ENCODE data around the gene AICDA. TPM values are rescaled to one million over a fixed set of nuclear protein-coding genes. Genes with fewer than 3 reads are reported as not detected.

AICDA gene
- total RNA-seq, 1 experiment from 2014 or later = not detected

DNA sequence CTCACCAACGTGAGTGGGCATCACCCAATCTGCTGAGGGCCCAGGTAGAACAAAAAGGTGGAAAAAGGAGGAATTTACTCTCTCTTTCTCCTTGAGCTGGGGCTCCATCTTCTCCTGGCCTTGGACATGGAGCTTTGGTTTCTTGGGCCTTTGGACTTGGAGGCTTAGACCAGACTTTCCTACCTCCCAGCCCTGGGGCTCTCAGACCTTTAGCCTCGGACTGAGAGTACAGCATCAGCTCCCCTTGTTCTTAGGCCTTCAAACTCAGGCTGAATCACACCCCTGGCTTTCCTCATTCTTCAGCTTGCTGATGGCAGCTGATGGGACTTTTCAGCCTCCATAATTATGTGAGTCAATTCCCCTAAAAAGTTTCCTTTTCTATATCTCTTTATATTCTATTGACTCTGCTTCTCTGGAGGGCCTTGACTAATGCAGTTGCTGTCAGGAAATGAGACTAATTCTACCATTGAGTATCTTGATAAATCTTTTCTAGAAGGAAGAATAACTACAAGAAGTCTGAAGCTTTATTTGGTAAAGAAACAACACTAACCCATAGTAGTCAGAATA, 56.0 kb downstream of the AICDA start:
- Histone ChIP-seq H3K27ac (ENCODE audit: low read depth, low read length) (no peak overlapping the region), H3K4me1 (ENCODE audit: control insufficient read depth in 1 of 2, insufficient read depth in 2 of 2, low read length in 2 of 2) (peaks cover 0 to 7% of the 10 kb centered on the region in 2 experiments; a peak in 2 of 4 replicates), H3K9me3 (ENCODE audit: control insufficient read depth in 1 of 2, insufficient read depth in 1 of 2, low read depth in 1 of 2, low read length in 2 of 2) (no peaks in the 10 kb centered on the region), H3K4me3 (replicated peaks in 1 of 2; ENCODE audit: low read depth in 1 of 2, low read length in 2 of 2) (no peak overlapping the region), H3K27me3 (ENCODE audit: insufficient read depth, low read length) (no peaks in the 10 kb centered on the region), H3K79me2 (ENCODE audit: insufficient read depth, low read length) (no peaks in the 10 kb centered on the region), H3K9me2 (ENCODE audit: insufficient read depth) (no peaks in the 10 kb centered on the region), H4K20me1 (ENCODE audit: insufficient read depth) (no peaks in the 10 kb centered on the region), H2AFZ (ENCODE audit: low read depth, low read length, poor library complexity, severe bottlenecking) (no peak overlapping the region), H3K4me2 (ENCODE audit: low read length) (no peak overlapping the region), H3K9ac (ENCODE audit: low read length) (no peak overlapping the region), H3K36me3 (ENCODE audit: control insufficient read depth in 1 of 2, insufficient read depth in 2 of 2, low read length in 2 of 2) (no peaks in the 10 kb centered on the region)
- POLR2A ChIA-PET = no interaction called here
- BruUV-seq (replicated peaks) = no TSS peak
- CTCF ChIA-PET = interaction anchor here (1.6 kb wide), 1 partner anchor 12 kb away, joined by 6 read pairs; no protein-coding TSS in a partner anchor
- intact Hi-C loops (cut with micrococcal nuclease) = no loop called here
- ATAC-seq = no peak
- RAD21 ChIA-PET (ENCODE audit: low non-redundant PET in 1 of 2, low total read pairs in 2 of 2, uncharacterized antibody in 2 of 2, unreplicated experiment in 2 of 2) = no interaction called here
- no peak for TF ChIP-seq FOSL1 (IDR thresholded peaks at IDR 0.05; ENCODE audit: low read depth)
- TF ChIP-seq, protein P1, sequence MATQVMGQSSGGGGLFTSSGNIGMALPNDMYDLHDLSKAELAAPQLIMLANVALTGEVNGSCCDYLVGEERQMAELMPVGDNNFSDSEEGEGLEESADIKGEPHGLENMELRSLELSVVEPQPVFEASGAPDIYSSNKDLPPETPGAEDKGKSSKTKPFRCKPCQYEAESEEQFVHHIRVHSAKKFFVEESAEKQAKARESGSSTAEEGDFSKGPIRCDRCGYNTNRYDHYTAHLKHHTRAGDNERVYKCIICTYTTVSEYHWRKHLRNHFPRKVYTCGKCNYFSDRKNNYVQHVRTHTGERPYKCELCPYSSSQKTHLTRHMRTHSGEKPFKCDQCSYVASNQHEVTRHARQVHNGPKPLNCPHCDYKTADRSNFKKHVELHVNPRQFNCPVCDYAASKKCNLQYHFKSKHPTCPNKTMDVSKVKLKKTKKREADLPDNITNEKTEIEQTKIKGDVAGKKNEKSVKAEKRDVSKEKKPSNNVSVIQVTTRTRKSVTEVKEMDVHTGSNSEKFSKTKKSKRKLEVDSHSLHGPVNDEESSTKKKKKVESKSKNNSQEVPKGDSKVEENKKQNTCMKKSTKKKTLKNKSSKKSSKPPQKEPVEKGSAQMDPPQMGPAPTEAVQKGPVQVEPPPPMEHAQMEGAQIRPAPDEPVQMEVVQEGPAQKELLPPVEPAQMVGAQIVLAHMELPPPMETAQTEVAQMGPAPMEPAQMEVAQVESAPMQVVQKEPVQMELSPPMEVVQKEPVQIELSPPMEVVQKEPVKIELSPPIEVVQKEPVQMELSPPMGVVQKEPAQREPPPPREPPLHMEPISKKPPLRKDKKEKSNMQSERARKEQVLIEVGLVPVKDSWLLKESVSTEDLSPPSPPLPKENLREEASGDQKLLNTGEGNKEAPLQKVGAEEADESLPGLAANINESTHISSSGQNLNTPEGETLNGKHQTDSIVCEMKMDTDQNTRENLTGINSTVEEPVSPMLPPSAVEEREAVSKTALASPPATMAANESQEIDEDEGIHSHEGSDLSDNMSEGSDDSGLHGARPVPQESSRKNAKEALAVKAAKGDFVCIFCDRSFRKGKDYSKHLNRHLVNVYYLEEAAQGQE (IDR thresholded peaks at IDR 0.05; ENCODE audit: low read depth) = no peak
- TF ChIP-seq EGR1 (IDR thresholded peaks at IDR 0.05; ENCODE audit: low read depth) = no peak
- TF ChIP-seq ELF1 (IDR thresholded peaks at IDR 0.05; ENCODE audit: borderline replicate concordance, low read depth) = no peak
- TF ChIP-seq, protein P2, sequence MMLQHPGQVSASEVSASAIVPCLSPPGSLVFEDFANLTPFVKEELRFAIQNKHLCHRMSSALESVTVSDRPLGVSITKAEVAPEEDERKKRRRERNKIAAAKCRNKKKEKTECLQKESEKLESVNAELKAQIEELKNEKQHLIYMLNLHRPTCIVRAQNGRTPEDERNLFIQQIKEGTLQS (IDR thresholded peaks at IDR 0.05) = no peak
- TF ChIP-seq ZFX (IDR thresholded peaks at IDR 0.05) = no peak
- TF ChIP-seq CBX3 (IDR thresholded peaks at IDR 0.05; ENCODE audit: low read depth) = no peak
- TF ChIP-seq, protein P3, sequence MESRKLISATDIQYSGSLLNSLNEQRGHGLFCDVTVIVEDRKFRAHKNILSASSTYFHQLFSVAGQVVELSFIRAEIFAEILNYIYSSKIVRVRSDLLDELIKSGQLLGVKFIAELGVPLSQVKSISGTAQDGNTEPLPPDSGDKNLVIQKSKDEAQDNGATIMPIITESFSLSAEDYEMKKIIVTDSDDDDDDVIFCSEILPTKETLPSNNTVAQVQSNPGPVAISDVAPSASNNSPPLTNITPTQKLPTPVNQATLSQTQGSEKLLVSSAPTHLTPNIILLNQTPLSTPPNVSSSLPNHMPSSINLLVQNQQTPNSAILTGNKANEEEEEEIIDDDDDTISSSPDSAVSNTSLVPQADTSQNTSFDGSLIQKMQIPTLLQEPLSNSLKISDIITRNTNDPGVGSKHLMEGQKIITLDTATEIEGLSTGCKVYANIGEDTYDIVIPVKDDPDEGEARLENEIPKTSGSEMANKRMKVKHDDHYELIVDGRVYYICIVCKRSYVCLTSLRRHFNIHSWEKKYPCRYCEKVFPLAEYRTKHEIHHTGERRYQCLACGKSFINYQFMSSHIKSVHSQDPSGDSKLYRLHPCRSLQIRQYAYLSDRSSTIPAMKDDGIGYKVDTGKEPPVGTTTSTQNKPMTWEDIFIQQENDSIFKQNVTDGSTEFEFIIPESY (IDR thresholded peaks at IDR 0.05; ENCODE audit: extremely low read depth, insufficient replicate concordance, low read length) = no peak
- no peak for TF ChIP-seq POLR2AphosphoS5 (IDR thresholded peaks at IDR 0.05; ENCODE audit: low read depth, low read length)
- no peak for DNase-seq (ENCODE audit: low read depth, low spot score)

Data from HCT116 (cell line).